GM12801 (cell line): Measurements from ENCODE around the gene C1orf141.

ENCODE experiments used
- CTCF ChIP-seq: IDR thresholded peaks from one replicate; pipeline ENCODE4 v1.5.1; 2011; ENCODE audit warnings: control low read depth; ENCODE audit not compliant: insufficient read length; ENCODE audit errors: extremely low read depth

The C1orf141 gene

GRCh38 chr1:67085326-67085725, 49.4 kb downstream of the C1orf141 start:
- no peak for TF ChIP-seq CTCF

GRCh38 chr1:67084765-67085318, 49.9 kb downstream of the C1orf141 start:
- TF ChIP-seq CTCF: no peak

GRCh38 chr1:67078291-67078690, 56.5 kb downstream of the C1orf141 start:
- TF ChIP-seq CTCF: no peak

GRCh38 chr1:67077593-67077992, 57.2 kb downstream of the C1orf141 start:
- no peak for TF ChIP-seq CTCF

- TF ChIP-seq CTCF: no peak
Measured at GRCh38 chr1:67072749-67073148, 62.0 kb downstream of the C1orf141 start.

GRCh38 chr1:67062412-67062811, 72.4 kb downstream of the C1orf141 start:
- TF ChIP-seq CTCF: no peak

- no peak for TF ChIP-seq CTCF
Measured at GRCh38 chr1:67061266-67061665, 73.5 kb downstream of the C1orf141 start.

GRCh38 chr1:67060811-67061218, 74.0 kb downstream of the C1orf141 start:
- TF ChIP-seq CTCF: no peak
